WERI-Rb-1 (cell line): Measurements from ENCODE around the gene PRRC2B.

Source experiments
- DNase-seq: peaks from one replicate; pipeline ENCODE4 v3.0.0-alpha.2; 2020
- H3K27ac ChIP-seq: fragments of 250-450 bp; sonication (Bioruptor Pico); 2 replicates; pipeline ENCODE4 v1.5.1; 2020; ENCODE audit warnings: mild to moderate bottlenecking, moderate library complexity
- H3K27me3 ChIP-seq: fragments of 250-450 bp; sonication (Bioruptor Pico); 2 replicates; pipeline ENCODE4 v1.5.1; 2021; ENCODE audit warnings: mild to moderate bottlenecking, low read depth, moderate library complexity; ENCODE audit not compliant: insufficient read depth, severe bottlenecking
- H3K36me3 ChIP-seq: fragments of 250-450 bp; sonication (Bioruptor Pico); 2 replicates; pipeline ENCODE4 v1.5.1; 2020; ENCODE audit warnings: mild to moderate bottlenecking, moderate library complexity
- H3K4me3 ChIP-seq: 2 replicates; pipeline ENCODE4 v1.5.1; 2011; ENCODE audit warnings: low read depth, mild to moderate bottlenecking, control low read depth, low read length
- H3K9me3 ChIP-seq: fragments of 250-450 bp; sonication (Bioruptor Pico); 2 replicates; pipeline ENCODE4 v1.5.1; 2021; ENCODE audit warnings: mild to moderate bottlenecking, moderate library complexity; ENCODE audit not compliant: severe bottlenecking
- TF ChIP-seq, protein P1 (sequence below): IDR thresholded peaks from 2 replicates; pipeline ENCODE4 v1.5.1; 2011; ENCODE audit warnings: low read depth, mild to moderate bottlenecking, control low read depth, inconsistent platforms, low read length

Gene PRRC2B

DNA sequence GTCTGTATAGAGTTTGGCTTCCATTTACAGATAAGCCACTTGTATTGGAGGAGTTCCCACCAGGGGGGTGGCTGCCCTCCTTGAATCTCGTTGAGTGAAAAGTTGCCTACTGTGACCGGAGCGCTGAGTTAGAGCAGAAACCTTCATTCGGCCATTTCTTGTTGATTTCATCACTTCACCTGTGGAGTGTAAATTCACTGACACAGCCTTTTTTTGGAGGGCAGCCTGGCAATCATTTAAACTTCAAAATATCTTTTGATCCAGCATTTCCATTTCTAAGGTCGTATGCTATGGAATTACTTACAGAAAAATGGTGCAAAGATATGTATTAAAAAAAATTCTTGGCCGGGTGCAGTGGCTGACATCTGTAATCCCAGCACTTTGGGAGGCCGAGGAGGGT is 40.8 kb downstream of the PRRC2B start:
- no peak overlapping the region for H3K4me3 ChIP-seq
- H3K36me3 ChIP-seq: peaks cover 97% of the 10 kb centered on the region
- no peaks in the 10 kb centered on the region for H3K27me3 ChIP-seq
- H3K27ac ChIP-seq: no peak overlapping the region
- TF ChIP-seq, protein P1, sequence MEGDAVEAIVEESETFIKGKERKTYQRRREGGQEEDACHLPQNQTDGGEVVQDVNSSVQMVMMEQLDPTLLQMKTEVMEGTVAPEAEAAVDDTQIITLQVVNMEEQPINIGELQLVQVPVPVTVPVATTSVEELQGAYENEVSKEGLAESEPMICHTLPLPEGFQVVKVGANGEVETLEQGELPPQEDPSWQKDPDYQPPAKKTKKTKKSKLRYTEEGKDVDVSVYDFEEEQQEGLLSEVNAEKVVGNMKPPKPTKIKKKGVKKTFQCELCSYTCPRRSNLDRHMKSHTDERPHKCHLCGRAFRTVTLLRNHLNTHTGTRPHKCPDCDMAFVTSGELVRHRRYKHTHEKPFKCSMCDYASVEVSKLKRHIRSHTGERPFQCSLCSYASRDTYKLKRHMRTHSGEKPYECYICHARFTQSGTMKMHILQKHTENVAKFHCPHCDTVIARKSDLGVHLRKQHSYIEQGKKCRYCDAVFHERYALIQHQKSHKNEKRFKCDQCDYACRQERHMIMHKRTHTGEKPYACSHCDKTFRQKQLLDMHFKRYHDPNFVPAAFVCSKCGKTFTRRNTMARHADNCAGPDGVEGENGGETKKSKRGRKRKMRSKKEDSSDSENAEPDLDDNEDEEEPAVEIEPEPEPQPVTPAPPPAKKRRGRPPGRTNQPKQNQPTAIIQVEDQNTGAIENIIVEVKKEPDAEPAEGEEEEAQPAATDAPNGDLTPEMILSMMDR: no peak
- no peaks in the 10 kb centered on the region for H3K9me3 ChIP-seq
- no peak for DNase-seq

DNA sequence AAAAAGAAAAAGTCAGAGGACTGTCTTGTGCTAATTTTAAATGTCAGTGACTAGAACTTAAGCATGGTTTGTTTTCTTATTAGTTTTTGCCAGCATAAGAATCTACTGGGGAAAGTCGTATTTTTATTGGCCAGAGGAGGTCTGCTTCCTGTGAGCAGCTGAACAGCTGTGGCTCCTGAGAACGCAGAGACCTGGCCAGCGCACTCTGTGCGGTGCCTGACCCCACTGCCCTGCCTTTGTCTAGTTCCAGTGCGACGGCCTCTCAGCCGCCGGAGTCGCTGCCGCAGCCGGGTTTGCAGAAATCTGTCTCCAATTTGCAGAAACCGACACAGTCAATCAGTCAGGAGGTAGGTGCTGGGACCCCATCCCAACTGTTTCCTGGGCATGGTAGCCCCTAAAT is 42.5 kb downstream of the PRRC2B start:
- DNase-seq: no peak
- Histone ChIP-seq H3K27ac (no peak overlapping the region), H3K27me3 (no peaks in the 10 kb centered on the region), H3K36me3 (peaks cover 96% of the 10 kb centered on the region), H3K4me3 (no peak overlapping the region), H3K9me3 (no peaks in the 10 kb centered on the region)
- TF ChIP-seq, protein P1: no peak

DNA sequence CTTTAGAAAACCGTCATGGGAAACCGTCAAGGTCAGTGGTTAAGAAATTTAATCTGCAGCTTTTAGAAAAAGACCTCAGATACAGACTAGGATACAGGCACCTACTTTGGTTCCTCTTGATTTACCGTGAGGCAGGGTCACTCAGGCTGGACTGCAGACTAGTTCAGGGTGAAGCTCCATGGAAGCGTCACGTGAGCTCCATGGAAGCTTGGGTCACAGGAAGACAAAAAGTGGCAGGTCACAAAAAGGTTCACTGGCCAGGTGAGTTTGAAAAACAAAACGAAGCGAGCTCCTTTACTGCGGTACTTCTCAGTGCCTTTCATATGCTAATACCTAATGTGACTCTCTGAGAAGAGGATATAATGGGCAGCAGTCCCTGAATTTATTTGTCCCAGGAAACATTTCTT is 43.0 kb downstream of the PRRC2B start:
- Histone ChIP-seq H3K36me3 (peaks cover 96% of the 10 kb centered on the region), H3K9me3 (no peaks in the 10 kb centered on the region), H3K27me3 (no peaks in the 10 kb centered on the region), H3K4me3 (no peak overlapping the region), H3K27ac (no peak overlapping the region)
- TF ChIP-seq, protein P1: no peak
- no peak for DNase-seq

DNA sequence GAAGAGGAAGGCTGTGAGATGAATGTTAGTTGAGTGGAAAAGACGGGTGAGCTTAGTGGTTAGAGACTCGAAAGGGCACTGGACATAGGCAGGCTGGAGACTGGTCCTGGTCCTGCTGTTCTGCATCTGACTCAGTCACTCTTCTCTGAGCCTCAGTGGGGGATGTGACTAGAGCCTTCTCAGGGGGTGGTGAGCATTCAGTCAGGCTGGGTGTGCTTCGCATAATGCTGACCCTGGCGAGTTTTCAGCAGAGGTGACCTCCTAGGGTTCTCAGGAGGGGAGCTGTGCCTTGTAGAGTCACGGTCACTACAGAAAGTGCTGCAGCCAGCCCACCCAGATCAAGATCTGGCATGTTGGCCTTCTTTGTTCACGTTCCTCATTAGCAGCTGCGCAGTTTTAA is 44.3 kb downstream of the PRRC2B start:
- Histone ChIP-seq H3K36me3 (peaks cover 94% of the 10 kb centered on the region), H3K9me3 (no peaks in the 10 kb centered on the region), H3K27me3 (no peaks in the 10 kb centered on the region), H3K4me3 (no peak overlapping the region), H3K27ac (no peak overlapping the region)
- TF ChIP-seq, protein P1: no peak
- DNase-seq: no peak

DNA sequence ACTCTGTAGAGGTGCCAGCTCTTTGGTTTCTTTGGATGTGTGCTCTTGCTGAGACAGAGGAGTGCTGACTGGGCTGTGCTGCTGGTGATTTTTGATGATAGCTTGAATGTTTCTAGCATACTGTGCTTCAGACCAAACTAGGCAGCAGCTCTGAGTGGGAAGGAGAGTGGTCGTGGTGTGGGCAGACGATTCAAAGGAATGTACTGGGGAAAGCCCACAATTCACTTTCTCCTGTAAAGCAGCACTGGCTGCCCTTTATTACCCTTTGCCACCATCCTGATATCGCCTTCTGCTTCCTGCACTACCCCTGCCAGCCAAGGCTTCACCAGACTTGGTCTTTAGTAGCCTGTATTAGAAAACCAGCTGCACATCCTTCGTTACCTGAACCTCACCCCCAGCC is 45.3 kb downstream of the PRRC2B start:
- H3K27ac ChIP-seq: no peak overlapping the region
- H3K27me3 ChIP-seq: no peaks in the 10 kb centered on the region
- no peak overlapping the region for H3K4me3 ChIP-seq
- TF ChIP-seq, protein P1: no peak
- no peaks in the 10 kb centered on the region for H3K9me3 ChIP-seq
- no peak for DNase-seq
- peaks cover 94% of the 10 kb centered on the region for H3K36me3 ChIP-seq

DNA sequence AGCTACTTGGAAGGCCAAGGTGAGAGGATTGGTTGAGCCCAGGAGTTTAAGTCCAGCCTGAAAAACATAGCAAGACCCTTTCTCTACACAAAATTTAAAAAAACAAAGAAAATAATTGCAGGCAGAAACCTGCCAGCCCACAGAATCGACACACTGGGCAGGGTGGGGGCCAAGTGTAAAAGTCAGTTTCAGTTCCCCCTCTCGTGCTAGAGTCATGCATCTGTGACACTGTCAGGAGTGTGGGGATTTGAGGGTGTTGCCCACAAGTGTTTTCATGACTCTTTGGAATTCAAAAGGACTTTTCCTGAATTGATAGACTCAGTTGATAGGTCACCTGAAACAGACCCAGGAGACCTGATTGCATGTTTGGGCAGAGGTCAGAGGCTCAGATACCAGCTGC is 47.6 kb downstream of the PRRC2B start:
- DNase-seq: no peak
- H3K36me3 ChIP-seq: peaks cover 95% of the 10 kb centered on the region

More for the DNA sequence above, 47.6 kb downstream of the PRRC2B start:
- Histone ChIP-seq H3K4me3 (no peak overlapping the region), H3K27me3 (no peaks in the 10 kb centered on the region), H3K27ac (no peak overlapping the region), H3K9me3 (no peaks in the 10 kb centered on the region)
- TF ChIP-seq, protein P1: no peak
